H7 (cell line): ENCODE results near the gene ADSS1. TPM values are rescaled to one million over a fixed set of nuclear protein-coding genes. Genes with fewer than 3 reads are reported as not detected.

Experiments
- DNase-seq: peaks from one replicate; pipeline ENCODE4 v3.0.0; 2012
- H3K27me3 ChIP-seq: 2 replicates; pipeline ENCODE4 v1.6.0; 2011; ENCODE audit warnings: mild to moderate bottlenecking, low read length; ENCODE audit not compliant: control insufficient read depth, insufficient read depth
- H3K36me3 ChIP-seq: replicated peaks from 2 replicates; pipeline ENCODE4 v1.5.1; 2011; ENCODE audit warnings: low read length; ENCODE audit not compliant: control insufficient read depth, insufficient read depth
- H3K4me3 ChIP-seq: 2 replicates; pipeline ENCODE4 v1.5.1; 2011; ENCODE audit warnings: low read depth, mild to moderate bottlenecking, control low read depth, low read length, moderate library complexity; ENCODE audit not compliant: insufficient read depth
- total RNA-seq: library from RNA; depleted of rRNA; stranded (reverse); fragments of >200 nt; shearing (Covaris generic); gene quantifications from 2 replicates; pipeline ENCODE4 v1.2.3, GENCODE V29; 2014; rRNA removed

The ADSS1 gene
- total RNA-seq, 1 experiment from 2014 or later, result 10.3 TPM

DNA sequence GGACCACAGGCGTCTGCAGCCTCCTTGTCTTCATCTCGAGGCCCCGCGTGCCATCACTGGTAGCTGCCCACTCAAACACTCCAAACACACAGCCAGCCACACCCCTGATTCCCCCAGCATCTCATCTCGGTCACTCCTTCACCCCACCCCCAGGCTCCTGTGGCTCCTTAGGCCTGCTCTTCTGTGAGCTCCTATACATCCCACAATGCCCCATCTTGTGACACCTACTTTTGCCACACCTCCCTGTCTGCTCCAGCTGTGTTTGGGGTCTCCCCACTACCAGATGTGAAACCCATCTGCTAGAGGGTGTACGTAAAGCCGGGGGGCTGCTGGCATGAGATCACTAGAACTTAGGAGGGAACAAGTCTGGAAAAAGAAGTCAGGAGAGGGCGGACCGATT is 67.4 kb downstream of the ADSS1 start:
- Histone ChIP-seq H3K4me3 (no peak overlapping the region), H3K36me3 (peaks cover 2% of the 10 kb centered on the region), H3K27me3 (peaks cover 5% of the 10 kb centered on the region)
- DNase-seq, result no peak

DNA sequence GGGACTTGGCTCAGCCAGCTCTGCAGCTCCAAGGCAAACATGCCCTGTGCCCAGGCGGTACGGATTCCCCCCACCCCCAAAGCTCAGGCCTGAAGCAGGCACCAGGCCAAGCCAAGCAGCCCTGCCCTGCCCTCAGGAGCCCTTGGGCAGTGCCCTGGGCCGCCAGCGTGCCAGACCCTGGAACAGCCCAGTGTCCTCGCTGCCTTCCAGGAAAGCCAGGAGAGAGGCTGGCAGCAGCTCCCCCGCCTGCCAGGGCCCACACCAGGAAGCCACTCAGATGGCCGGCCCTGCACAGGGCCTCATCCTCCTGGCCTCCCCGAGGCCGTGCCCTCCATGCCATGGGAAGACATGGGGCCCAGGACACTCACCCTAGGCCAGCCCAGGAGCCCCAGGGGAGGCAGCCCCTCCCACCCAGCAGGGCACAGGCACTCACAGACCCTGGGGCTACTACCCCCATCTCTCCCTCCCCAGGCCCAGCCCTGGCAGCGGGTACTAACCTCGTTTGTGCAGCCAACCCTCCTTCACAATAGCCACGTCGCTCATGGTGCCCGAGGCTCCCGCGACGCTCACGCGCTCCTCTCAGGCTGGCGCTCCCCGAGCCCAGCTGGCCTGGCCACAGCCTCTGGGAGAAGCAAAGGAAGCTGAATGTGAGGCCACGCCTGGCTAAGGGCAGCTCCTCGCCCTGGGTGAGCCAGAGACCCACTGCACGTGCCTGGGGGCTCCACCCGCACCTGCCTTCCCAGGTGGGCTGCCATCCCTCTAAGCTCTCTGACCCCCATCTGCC is 68.3 kb downstream of the ADSS1 start:
- H3K4me3 ChIP-seq, result no peak overlapping the region
- peaks cover 2% of the 10 kb centered on the region for H3K36me3 ChIP-seq
- peaks cover 10% of the 10 kb centered on the region for H3K27me3 ChIP-seq
- no peak for DNase-seq

DNA sequence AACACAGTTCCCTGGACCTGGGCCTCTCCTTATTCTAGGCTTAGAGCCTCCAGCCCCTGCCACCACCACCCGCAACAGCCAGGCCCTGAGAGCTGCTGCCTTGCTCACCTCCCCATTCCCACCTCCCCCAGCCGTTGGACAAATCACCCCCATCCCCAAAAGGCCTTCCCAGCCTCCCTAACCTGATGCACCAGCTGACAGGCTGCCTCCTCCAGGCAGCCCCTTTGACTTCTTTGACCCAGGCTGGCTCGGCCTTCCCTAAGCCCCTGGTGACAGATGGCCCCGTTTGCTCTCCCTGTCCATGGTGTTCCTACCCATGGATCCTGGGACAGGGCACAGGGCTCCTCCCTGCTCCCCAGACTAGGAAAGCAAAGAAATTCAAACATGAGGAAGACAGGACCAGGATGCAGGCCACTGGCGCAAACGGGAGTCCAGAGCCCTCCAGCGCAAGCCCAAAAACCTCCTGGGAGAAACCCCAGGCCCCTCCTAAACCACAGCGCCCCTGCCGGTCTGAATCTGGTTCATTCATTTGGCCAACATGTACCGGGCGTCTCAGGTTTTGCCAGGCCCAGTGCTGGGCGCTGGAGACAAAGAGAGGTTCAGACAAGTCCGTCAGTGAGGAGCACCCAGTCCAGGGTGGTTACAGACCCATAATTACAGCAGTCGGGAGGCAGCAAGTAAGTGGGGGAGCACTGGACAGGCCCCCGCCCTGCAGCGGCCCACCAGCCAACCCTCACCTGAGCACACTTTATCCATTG is 69.1 kb downstream of the ADSS1 start:
- no peak overlapping the region for H3K4me3 ChIP-seq
- peaks cover 16% of the 10 kb centered on the region for H3K27me3 ChIP-seq
- DNase-seq, result peak; percentile 91
- H3K36me3 ChIP-seq, result peaks cover 2% of the 10 kb centered on the region

- peaks cover 2% of the 10 kb centered on the region for H3K36me3 ChIP-seq
- no peak overlapping the region for H3K4me3 ChIP-seq
- no peak for DNase-seq
Observed at GRCh38 chr14:104793703-104793959, 69.6 kb downstream of the ADSS1 start.

GRCh38 chr14:104794099-104794498 is 70.1 kb downstream of the ADSS1 start:
- peaks cover 22% of the 10 kb centered on the region for H3K27me3 ChIP-seq
- peaks cover 2% of the 10 kb centered on the region for H3K36me3 ChIP-seq
- DNase-seq, result peak; percentile 99
- H3K4me3 ChIP-seq, result peak overlapping the region; percentile 61

More at GRCh38 chr14:104793703-104793959, 69.6 kb downstream of the ADSS1 start:
- H3K27me3 ChIP-seq, result peaks cover 21% of the 10 kb centered on the region

- DNase-seq, result peak; percentile 88
- Histone ChIP-seq H3K4me3 (peak overlapping the region; percentile 61), H3K36me3 (peaks cover 2% of the 10 kb centered on the region), H3K27me3 (peaks cover 22% of the 10 kb centered on the region)
Observed at GRCh38 chr14:104794631-104794992, 70.6 kb downstream of the ADSS1 start.

GRCh38 chr14:104794993-104795780 is 71.2 kb downstream of the ADSS1 start, which contains the start of gene AKT1:
TSS of gene AKT1 (minus strand) at chr14:104795748. CDS start at chr14:104792643, 3,105 bp downstream.
- DNase-seq, result peak; percentile 89
- H3K27me3 ChIP-seq, result peaks cover 22% of the 10 kb centered on the region

DNA sequence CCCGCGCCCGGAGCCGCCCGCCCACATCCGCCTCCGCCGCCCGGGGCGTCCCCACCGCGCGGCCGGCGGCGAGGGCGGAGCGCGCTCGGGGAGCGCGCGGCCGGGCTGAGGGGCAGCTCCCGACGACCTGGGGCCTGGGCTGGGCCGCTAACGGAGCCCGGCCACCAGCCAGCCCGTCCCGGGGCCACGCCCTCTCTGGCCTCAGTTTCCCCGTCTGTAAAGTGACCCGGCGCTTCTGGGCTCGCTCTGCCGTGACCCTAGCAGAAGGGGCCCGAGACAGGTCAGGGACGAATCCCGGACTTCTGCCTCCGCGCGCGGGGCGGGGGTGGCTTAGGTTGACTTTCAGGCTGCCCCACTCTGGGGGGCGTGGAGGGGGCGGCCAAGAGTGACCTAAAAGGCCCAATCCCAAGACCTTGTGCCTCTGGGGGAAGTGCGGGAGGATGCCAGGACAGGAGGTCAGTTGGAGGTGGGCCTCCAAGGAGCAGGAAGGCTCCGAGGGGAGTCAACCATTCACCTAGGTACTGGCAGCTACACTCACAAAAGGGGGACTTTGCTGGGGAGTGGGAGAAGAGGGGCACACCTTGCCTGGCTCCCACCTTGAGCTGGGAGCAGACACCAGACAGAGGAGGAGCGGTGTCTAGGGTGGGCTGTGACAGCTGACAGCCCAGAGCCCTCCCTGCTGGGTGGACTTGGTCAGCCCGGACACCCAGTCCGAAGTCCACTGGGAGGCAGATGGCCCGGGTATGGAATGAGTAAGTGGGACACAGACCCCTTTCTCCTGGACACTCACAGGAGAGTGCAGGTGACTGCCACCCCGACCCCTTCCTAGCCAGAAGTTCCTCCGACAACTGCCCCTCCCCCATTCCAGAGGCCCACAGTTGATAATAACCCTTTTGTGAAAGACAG is 72.0 kb downstream of the ADSS1 start:
- peak; percentile 97 for DNase-seq

More at GRCh38 chr14:104794993-104795780, 71.2 kb downstream of the ADSS1 start, which contains the start of gene AKT1:
- Histone ChIP-seq H3K36me3 (peaks cover 2% of the 10 kb centered on the region), H3K4me3 (peak within 1 kb of the TSS; percentile 61)

DNA sequence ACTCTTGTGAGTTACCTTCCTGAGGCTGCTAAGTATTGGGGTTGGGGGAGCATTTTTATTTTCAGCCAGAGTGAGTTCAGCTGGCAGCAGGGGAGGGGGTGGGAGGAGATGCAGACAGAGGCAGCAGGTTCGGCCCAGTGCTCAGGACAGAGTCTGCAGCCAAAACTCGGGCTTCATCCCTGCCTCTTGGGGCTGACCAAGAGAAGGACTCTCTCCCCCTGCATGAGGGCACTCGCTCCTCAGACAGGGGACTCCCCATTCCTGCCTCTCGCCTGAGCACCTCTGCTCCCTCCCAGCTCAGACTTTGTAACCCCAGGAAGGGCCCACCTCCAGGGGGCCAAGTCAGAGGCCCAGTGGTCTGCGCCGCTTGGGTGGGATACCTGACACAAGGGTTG is 72.7 kb downstream of the ADSS1 start:
- Histone ChIP-seq H3K4me3 (no peak overlapping the region), H3K36me3 (no peaks in the 10 kb centered on the region; the same call in 1 of the 2 replicates), H3K27me3 (peaks cover 30% of the 10 kb centered on the region)
- DNase-seq, result peak; percentile 77

More for the DNA sequence above, 72.0 kb downstream of the ADSS1 start:
- Histone ChIP-seq H3K36me3 (peaks cover 2% of the 10 kb centered on the region), H3K4me3 (peak overlapping the region; percentile 48), H3K27me3 (peaks cover 24% of the 10 kb centered on the region)

Other genes starting within 250 kb of the ADSS1 start
- gene C14orf180, start 144.5 kb upstream of the ADSS1 start, total RNA-seq, result not detected in 2 replicates
- gene TMEM179, start 119.5 kb upstream of the ADSS1 start, total RNA-seq, result 1.9 and 3.2 TPM in 2 replicates
- 62.8 and 78.6 TPM in 2 replicates for gene INF2, start 34.6 kb upstream of the ADSS1 start, total RNA-seq
- gene SIVA1, start 28.9 kb downstream of the ADSS1 start, total RNA-seq, result 206 and 249 TPM in 2 replicates
- 152 and 165 TPM in 2 replicates for gene AKT1, start 71.5 kb downstream of the ADSS1 start, total RNA-seq
- 9.1 and 9.5 TPM in 2 replicates for gene ZBTB42, start 76.9 kb downstream of the ADSS1 start, total RNA-seq
- gene CEP170B, start 141.0 kb downstream of the ADSS1 start, total RNA-seq, result 20.8 and 21.4 TPM in 2 replicates
- 0.11 TPM in 1 of 2 replicates, not detected in the other for gene PLD4, start 200.7 kb downstream of the ADSS1 start, total RNA-seq